ENCODE measurements around the gene HBP1. TPM values are rescaled to one million over a fixed set of nuclear protein-coding genes. Genes with fewer than 3 reads are reported as not detected.

Gene HBP1
- total RNA-seq, 4 donors from 2014 or later = 59.5 to 170 (median 88.3) TPM

DNA sequence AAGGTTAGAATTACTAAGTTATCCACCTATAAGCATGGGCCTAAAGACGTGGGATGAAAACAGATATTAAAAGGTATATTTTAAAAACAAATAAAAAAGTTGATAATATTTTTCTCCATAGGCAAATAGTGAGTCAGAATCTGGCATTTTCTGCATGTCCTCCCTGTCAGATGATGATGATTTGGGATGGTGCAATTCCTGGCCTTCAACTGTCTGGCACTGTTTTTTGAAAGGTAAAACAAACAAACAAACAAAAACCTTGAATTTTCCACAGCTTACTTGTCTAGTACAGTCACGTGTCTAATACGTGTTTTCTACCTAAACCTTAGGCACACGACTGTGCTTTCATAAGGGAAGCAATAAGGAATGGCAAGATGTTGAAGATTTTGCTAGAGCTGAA, 17.4 kb downstream of the HBP1 start:
- Histone ChIP-seq H3K27ac (no peak overlapping the region), H3K4me1 (no peaks in the 10 kb centered on the region), H3K9me3 (no peaks in the 10 kb centered on the region), H3K4me3 (no peak overlapping the region), H3K36me3 (peaks cover 0 to 86% (median 32%) of the 10 kb centered on the region in 4 donors), H3K27me3 (no peaks in the 10 kb centered on the region)
- 82 to 93% methylated on average over 4 of the region's 4 CpGs for WGBS, 2 donors (ENCODE audit: low coverage in 1 of 2)
- DNase-seq = no peak
- TF ChIP-seq, protein P1, sequence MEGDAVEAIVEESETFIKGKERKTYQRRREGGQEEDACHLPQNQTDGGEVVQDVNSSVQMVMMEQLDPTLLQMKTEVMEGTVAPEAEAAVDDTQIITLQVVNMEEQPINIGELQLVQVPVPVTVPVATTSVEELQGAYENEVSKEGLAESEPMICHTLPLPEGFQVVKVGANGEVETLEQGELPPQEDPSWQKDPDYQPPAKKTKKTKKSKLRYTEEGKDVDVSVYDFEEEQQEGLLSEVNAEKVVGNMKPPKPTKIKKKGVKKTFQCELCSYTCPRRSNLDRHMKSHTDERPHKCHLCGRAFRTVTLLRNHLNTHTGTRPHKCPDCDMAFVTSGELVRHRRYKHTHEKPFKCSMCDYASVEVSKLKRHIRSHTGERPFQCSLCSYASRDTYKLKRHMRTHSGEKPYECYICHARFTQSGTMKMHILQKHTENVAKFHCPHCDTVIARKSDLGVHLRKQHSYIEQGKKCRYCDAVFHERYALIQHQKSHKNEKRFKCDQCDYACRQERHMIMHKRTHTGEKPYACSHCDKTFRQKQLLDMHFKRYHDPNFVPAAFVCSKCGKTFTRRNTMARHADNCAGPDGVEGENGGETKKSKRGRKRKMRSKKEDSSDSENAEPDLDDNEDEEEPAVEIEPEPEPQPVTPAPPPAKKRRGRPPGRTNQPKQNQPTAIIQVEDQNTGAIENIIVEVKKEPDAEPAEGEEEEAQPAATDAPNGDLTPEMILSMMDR (IDR thresholded peaks at IDR 0.05) = no peak
- no peak for TF ChIP-seq EP300 (IDR thresholded peaks at IDR 0.05; ENCODE audit: low read depth)
- TF ChIP-seq POLR2A (IDR thresholded peaks at IDR 0.05) = no peak
- TF ChIP-seq POLR2AphosphoS5 (IDR thresholded peaks at IDR 0.05) = no peak
- intact Hi-C loops (cut with DNase I; ENCODE audit: low total_unique reads) = no loop called here
- in situ Hi-C loops (cut with MboI; ENCODE audit: low pct_ligation_motif_present in 1 of 4, low pct_unique_long_range_greater_than_20kb in 1 of 4, low sequenced_read_pairs in 3 of 4) = loop anchor here in 2 of 4 donors (25.0 kb wide), 3 partner anchors 401 to 701 kb away; partner anchors contain the start of genes BCAP29 (in 1 of the 2), CBLL1 (in 1 of the 2) and DLD (in 1 of the 2)

DNA sequence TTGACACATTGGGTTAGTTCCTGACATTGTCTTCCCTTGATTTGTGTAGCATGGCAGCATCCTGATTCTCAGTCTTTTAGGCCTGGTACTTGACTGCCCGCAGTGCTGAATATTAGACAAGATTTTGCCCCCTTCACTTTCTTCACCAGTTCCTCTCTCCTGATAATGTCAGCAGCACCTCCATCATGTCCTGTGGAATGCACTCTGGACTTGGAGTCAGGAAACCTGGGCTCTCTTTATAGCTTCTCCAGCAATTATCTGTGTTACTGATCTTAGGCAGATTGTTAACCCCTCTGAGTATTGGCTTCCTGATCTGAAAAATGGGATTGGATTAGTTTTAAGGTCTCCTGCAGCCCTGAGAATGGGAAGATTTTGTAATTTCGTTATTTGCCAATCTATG, 19.0 kb downstream of the HBP1 start:
- no peak for DNase-seq
- Histone ChIP-seq H3K27me3 (no peaks in the 10 kb centered on the region), H3K4me3 (no peak overlapping the region), H3K4me1 (no peaks in the 10 kb centered on the region), H3K27ac (no peak overlapping the region), H3K36me3 (peaks cover 0 to 84% (median 34%) of the 10 kb centered on the region in 4 donors), H3K9me3 (no peaks in the 10 kb centered on the region)
- TF ChIP-seq POLR2A (IDR thresholded peaks at IDR 0.05) (no peak), POLR2AphosphoS5 (IDR thresholded peaks at IDR 0.05) (no peak), EP300 (IDR thresholded peaks at IDR 0.05; ENCODE audit: low read depth) (no peak)
- TF ChIP-seq, protein P1 (IDR thresholded peaks at IDR 0.05) = no peak
- in situ Hi-C loops (cut with MboI; ENCODE audit: low pct_ligation_motif_present in 1 of 4, low pct_unique_long_range_greater_than_20kb in 1 of 4, low sequenced_read_pairs in 3 of 4) = loop anchor here in 2 of 4 donors (25.0 kb wide), 3 partner anchors 400 to 700 kb away; partner anchors contain the start of genes BCAP29 (in 1 of the 2), CBLL1 (in 1 of the 2) and DLD (in 1 of the 2)
- intact Hi-C loops (cut with DNase I; ENCODE audit: low total_unique reads) = no loop called here
- WGBS, 2 donors (ENCODE audit: low coverage in 1 of 2) = 79 to 86% methylated on average over 2 of the region's 2 CpGs

DNA sequence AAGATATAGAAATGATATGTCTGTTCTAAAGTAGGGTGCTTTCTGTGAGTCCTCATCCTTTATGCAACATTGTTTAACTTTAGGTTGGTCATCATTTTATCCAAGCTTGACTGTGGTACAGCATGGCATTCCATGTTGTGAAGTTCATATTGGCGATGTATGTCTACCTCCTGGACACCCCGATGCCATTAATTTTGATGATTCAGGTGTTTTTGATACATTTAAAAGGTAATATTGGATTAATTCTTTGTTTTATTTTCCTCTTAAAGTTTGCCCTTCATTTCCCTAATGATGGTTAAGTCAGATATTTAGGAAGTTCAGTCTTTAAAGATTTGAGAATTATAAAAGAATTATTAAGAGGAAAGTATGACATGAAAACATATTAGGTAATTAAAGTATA, 21.3 kb downstream of the HBP1 start:
- Histone ChIP-seq H3K27ac (no peak overlapping the region), H3K27me3 (no peaks in the 10 kb centered on the region), H3K9me3 (no peaks in the 10 kb centered on the region), H3K36me3 (peaks cover 0 to 72% (median 29%) of the 10 kb centered on the region in 4 donors), H3K4me3 (no peak overlapping the region), H3K4me1 (no peaks in the 10 kb centered on the region)
- intact Hi-C loops (cut with DNase I; ENCODE audit: low total_unique reads) (no loop called here), in situ Hi-C loops (cut with MboI; ENCODE audit: low pct_ligation_motif_present in 1 of 4, low pct_unique_long_range_greater_than_20kb in 1 of 4, low sequenced_read_pairs in 3 of 4) (loop anchor here in 2 of 4 donors (25.0 kb wide), 3 partner anchors 397 to 697 kb away; partner anchors contain the start of genes BCAP29 (in 1 of the 2), CBLL1 (in 1 of the 2) and DLD (in 1 of the 2))
- DNase-seq = no peak
- WGBS, 2 donors (ENCODE audit: low coverage in 1 of 2) = 97 to 100% methylated on average over 2 of the region's 2 CpGs
- TF ChIP-seq, protein P1 (IDR thresholded peaks at IDR 0.05) = no peak
- TF ChIP-seq POLR2AphosphoS5 (IDR thresholded peaks at IDR 0.05) = no peak
- no peak for TF ChIP-seq POLR2A (IDR thresholded peaks at IDR 0.05)
- no peak for TF ChIP-seq EP300 (IDR thresholded peaks at IDR 0.05; ENCODE audit: low read depth)

DNA sequence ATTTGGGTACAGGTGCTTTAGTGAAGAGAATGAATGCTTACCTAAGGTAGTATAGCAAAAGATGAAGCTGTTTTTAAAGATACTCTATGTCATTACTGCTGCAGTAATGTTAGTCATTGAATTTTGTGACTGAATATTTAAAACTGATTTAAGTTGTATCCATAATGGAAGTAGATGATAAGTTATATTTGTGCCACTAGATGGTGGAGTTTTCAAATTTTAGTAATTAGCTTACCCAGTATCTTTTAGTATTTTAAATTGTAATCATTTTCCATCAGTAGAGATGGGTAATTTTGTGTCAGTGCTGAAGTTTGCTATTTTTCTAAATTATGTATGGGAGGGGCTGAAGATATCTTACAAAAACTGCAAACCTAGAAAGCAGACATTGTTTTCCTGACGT, 25.2 kb downstream of the HBP1 start:
- Histone ChIP-seq H3K4me1 (no peaks in the 10 kb centered on the region), H3K36me3 (peaks cover 0 to 63% (median 30%) of the 10 kb centered on the region in 4 donors), H3K27me3 (no peaks in the 10 kb centered on the region), H3K27ac (no peak overlapping the region), H3K4me3 (no peak overlapping the region), H3K9me3 (no peaks in the 10 kb centered on the region)
- DNase-seq = no peak
- WGBS, 2 donors (ENCODE audit: low coverage in 1 of 2) = 87 to 88% methylated on average over 1 of the region's 1 CpG
- in situ Hi-C loops (cut with MboI; ENCODE audit: low pct_ligation_motif_present in 1 of 4, low pct_unique_long_range_greater_than_20kb in 1 of 4, low sequenced_read_pairs in 3 of 4) = loop anchor here in 2 of 4 donors (25.0 kb wide), 3 partner anchors 393 to 693 kb away; partner anchors contain the start of genes BCAP29 (in 1 of the 2), CBLL1 (in 1 of the 2) and DLD (in 1 of the 2)
- intact Hi-C loops (cut with DNase I; ENCODE audit: low total_unique reads) = no loop called here
- no peak for TF ChIP-seq POLR2AphosphoS5 (IDR thresholded peaks at IDR 0.05)
